GM10847 (cell line): ENCODE data around the gene KHDC4.

Experiments used
- POLR2A ChIP-seq: IDR thresholded peaks from 2 replicates; pipeline ENCODE4 v1.6.1; 2011; ENCODE audit not compliant: insufficient read length; ENCODE audit errors: extremely low read depth

Gene KHDC4

GRCh38 chr1:155957411-155957915 lies 23.2 kb upstream of the KHDC4 start:
- no peak for TF ChIP-seq POLR2A

- no peak for TF ChIP-seq POLR2A
Measured at GRCh38 chr1:155954645-155955044, 20.4 kb upstream of the KHDC4 start.

DNA sequence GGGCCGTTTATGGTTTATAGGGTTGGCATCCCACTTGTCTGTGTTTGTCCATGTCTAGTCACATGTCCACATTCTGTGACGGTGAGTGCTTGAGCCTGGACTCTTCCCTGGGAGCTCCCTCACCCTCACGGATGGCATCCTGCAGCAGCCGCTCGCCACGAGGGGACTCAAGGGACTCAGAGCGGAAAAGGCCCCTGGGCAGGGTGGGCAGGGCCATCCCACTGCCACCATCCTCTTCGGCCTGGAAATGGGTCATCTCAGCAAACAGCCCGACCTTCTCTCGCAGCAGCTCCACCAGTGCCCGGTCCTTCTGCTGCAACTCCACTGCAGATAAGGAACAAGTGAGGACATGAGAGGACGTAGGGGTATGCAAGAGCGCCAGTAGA lies 18.3 kb upstream of the KHDC4 start:
- TF ChIP-seq POLR2A, result no peak

DNA sequence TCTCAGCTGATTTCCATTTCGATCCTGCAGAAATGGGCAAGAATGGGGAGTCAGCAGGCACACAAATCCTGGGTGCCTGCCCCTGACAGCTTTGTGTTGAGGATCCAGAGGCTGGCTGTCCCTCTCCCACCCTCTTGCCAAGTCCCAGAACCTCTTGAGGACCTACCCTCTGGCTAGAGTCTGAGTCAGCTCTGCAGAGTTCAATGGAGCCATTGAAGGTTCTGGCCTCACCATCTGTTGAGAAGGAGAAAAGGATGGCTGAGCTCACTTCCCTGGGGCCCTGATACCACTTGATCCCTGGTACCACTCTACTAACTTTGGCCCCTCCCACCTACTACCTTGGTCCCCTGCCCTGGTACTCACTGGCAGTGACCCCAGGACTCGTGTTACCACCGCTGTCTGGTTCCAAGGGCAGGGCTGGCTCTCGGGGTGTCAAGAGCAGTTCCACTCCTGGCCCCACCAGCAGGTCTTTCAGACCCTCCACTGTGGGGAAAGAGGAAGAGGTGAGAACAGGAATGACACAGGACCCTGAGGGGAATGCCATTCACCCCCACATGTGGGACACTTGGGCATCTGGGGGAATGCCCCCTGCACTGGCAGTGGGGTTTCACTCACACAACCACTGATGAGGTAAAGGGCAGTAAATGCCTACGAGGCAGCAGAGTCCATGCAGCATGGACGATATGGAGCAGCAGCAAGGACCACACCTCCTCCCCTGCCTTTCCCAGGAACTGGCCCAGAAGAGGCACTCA lies 17.7 kb upstream of the KHDC4 start:
- no peak for TF ChIP-seq POLR2A

DNA sequence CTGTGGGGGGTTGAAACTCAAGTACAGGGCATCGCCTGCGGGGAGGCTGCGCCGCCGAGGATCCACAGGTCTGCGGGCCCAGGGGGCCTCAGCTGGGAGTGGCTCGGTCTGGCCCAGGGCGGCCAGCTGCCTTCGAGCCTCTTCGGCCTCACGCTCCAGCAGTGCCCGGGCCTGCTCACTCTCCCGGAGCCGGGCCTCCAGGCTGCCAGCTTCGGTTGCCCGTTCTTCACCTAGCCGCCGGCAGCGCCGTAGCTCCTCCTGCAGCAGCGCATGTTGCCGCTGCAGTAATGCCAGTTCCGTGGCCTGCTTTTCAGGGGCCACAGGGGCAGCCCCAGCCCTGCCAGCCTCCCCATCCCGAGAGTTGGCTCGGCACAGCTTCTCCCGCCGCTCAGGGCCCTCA lies 16.6 kb upstream of the KHDC4 start:
- TF ChIP-seq POLR2A, result no peak

- TF ChIP-seq POLR2A, result no peak
Measured at GRCh38 chr1:155947741-155948140, 13.5 kb upstream of the KHDC4 start.

DNA sequence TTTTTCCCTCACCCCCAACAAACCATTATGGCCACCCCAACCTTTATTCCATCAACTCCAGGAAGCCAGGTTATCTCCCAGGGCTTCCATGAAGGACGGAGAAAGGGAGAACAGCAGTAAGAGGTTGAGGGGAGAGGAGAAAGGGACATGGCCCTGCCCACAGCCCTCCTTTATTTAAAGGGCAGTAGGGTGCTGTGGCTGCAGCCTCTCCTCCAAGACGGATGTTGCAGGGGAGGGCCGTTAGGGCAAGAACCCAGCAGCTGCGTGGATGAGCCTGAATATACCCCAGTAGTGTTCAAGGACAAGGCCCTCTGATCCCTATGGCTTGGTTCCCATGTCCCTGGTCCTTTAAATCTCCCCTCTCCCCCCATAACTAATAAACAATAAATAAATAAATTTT lies 13.1 kb upstream of the KHDC4 start:
- no peak for TF ChIP-seq POLR2A

DNA sequence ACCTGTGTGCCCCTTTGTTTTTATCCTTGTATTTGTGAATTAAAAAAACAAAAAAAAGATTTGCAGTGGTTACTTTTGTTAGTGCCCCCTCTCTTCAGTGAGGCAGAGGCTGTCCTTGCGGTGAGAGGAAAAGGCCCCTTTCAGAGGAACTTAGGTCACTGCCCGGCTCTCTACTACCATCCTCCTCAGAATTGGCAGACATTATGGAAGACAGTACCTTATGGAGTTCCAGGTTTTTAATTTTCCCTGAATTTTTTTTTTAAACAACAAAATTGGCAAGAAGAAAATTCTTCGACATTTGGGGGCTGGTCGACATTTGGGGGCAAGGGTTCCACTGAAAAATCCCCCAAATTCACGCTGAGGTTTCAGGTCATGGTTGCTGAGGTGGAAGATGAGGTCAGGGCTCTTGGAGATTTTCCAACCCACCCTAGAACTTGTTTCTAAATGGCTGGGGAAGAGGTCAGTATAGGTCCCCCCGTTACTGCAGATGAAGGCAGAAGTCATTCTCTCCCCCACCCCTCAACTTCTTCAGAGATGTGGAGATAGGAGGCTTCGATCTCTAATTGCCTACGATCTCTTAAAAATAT lies 12.5 kb upstream of the KHDC4 start:
- TF ChIP-seq POLR2A, result no peak

DNA sequence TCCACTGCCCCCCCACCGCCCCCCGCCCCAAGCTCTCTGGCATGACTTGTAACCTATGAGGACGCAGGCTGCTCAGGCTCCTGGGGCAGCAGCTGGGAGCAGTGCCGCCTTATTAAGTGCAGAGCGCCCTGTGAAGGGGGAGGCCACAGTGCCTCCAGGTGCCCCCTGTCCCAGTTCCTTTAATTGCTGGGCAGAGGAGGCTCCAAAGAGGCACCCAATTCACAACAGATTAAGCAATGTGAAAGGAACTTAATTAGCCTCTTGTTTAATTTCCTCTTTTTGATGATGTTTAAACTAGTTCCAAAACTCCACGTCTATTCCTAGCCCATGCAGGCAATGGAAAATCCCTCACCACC lies 10.2 kb upstream of the KHDC4 start:
- TF ChIP-seq POLR2A, result no peak

DNA sequence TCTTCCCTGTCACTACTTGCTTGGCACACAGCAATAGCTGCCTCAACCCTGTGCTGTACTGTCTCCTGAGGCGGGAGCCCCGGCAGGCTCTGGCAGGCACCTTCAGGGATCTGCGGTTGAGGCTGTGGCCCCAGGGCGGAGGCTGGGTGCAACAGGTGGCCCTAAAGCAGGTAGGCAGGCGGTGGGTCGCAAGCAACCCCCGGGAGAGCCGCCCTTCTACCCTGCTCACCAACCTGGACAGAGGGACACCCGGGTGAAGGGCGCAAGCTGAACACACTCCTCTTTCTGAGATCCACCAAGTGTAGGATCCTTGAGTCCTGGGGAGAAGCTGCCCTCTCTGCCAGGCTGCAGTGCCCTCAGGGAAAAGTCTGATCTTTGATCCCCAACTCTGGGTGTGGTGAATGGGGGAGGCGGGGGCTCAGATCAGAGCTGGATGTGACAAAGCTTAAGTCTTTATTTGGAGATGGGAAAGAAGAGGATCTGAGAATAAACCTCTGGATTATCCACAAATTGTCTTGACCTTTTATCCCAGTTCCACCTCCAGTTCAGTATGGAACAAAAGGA lies 8.4 kb upstream of the KHDC4 start:
- no peak for TF ChIP-seq POLR2A

DNA sequence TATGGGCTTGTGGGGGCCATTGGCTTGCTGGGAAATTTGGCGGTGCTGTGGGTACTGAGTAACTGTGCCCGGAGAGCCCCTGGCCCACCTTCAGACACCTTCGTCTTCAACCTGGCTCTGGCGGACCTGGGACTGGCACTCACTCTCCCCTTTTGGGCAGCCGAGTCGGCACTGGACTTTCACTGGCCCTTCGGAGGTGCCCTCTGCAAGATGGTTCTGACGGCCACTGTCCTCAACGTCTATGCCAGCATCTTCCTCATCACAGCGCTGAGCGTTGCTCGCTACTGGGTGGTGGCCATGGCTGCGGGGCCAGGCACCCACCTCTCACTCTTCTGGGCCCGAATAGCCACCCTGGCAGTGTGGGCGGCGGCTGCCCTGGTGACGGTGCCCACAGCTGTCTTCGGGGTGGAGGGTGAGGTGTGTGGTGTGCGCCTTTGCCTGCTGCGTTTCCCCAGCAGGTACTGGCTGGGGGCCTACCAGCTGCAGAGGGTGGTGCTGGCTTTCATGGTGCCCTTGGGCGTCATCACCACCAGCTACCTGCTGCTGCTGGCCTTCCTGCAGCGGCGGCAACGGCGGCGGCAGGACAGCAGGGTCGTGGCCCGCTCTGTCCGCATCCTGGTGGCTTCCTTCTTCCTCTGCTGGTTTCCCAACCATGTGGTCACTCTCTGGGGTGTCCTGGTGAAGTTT lies 7.8 kb upstream of the KHDC4 start:
- no peak for TF ChIP-seq POLR2A

DNA sequence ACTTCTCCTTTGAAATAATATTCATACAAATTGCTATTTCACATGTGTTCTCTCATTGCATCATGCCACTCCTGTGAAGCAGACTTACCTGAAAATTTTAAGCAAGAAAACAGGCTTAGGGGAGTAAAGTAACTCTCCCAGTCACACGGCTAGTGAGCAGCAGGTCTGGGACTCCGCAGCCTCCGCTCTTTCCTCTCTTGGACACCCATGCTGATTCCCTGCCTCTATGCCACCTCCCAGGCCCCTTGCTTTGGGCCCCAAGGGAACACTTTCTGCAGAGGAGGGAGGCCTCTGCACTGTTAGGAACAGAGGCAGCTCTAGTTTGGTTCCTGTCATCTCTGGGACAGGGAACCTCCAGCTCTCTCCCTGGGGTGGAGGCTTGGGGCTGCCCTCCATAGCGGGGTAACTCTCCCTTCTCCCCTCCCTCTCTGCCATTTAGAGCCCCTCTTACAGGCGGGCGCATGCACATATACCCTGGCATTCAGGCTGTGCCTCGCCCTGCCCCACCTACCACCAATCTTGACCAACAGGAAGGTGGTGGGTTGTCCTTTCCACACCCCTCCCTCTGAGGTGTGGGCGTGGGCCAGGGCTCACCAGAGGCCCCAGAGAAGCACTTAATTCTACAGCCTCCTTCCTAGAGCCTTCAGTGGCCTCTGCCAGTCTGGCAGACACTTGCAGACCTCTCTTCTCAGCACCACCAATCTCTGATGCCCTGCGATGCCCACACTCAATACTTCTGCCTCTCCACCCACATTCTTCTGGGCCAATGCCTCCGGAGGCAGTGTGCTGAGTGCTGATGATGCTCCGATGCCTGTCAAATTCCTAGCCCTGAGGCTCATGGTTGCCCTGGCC lies 7.0 kb upstream of the KHDC4 start, which contains the start of gene RXFP4:
Gene RXFP4, plus strand, starts transcription at position 646 of the 852 bp plus-strand sequence. Its CDS starts 72 bp downstream, at position 718.
- TF ChIP-seq POLR2A, result no peak

DNA sequence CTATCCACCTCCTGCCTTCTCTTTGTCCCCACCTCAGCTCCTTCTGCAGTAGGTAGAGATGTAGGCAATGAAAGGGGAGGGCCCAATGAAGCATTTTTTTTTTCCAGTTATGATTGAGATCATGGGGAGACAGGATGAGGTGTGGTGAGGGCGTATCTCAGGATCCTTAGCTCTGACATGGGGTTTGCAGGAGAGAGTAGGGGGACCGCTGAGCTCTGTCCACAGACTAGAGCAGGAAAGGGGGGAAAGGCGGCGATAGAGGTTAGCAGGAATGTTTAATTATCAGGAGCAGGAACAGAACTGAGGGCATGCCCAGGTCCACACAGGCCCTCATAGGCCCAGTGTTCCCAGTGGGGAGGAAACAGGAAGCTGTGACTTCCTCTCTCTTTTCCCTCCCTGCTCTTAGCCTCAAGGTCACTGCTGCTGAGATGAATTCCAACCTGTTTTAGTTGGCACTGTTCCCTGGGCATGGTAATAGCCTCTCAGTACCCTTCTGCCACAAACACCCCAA lies 6.3 kb upstream of the KHDC4 start:
- TF ChIP-seq POLR2A, result no peak

DNA sequence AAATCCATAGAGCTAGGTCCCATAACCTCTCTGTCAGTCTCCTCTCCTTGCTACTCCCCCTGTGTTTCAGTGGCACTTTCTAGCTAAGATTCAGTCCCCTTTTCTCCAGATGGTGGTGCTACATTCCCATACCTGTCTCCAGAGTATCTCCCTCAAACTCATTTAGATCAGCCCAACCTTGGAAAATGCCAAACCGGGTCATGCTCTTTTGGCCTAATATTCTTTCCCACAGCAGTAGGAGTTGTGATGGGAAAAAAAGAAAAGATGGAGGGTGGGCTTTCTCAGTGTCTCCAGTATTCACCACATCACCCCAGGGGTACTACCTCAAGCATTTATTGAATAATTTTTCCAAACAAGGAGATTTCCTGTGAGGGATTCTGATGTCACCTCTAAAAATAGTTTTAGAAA lies 4.0 kb upstream of the KHDC4 start:
- TF ChIP-seq POLR2A, result no peak
